Caco-2 (cell line): ENCODE data around the gene RAP1GAP2. TPM values are rescaled to one million over a fixed set of nuclear protein-coding genes. Genes with fewer than 3 reads are reported as not detected.

Experiments used
- BruUV-seq: library from RNA; stranded (reverse); fragments of 400-500 nt; replicated peaks from 2 replicates; lab custom pipeline; 2021; lab: Mats Ljungman, UMichigan
- CTCF ChIA-PET: fragments of 300-600 bp; sonication (Branson Sonifier 250); formaldehyde crosslinking; loops from one replicate; lab custom pipeline; 2022; ENCODE audit warnings: antibody characterized with exemption; lab: Charles Lee
- POLR2A ChIA-PET: fragments of 300-600 bp; sonication (Branson Sonifier 250); formaldehyde crosslinking; loops from one replicate; lab custom pipeline; 2022; ENCODE audit warnings: antibody characterized with exemption; lab: Charles Lee
- DNase-seq, 2 experiments: peaks; one replicate each; pipeline versions ENCODE4 v3.0.0 to v3.0.0-alpha.2; 2020 to 2022
- H3K27me3 ChIP-seq: replicated peaks from 2 replicates; pipeline ENCODE4 v1.6.0; 2011; ENCODE audit warnings: low read length; ENCODE audit not compliant: control insufficient read depth, insufficient read depth
- H3K36me3 ChIP-seq: 2 replicates; pipeline ENCODE4 v1.5.1; 2011; ENCODE audit warnings: low read length; ENCODE audit not compliant: control insufficient read depth, insufficient read depth
- H3K4me1 ChIP-seq: fragments of 250-450 bp; sonication (Bioruptor Pico); 2 replicates; pipeline ENCODE4 v1.5.1; 2020; ENCODE audit warnings: mild to moderate bottlenecking
- H3K4me3 ChIP-seq: 2 replicates; pipeline ENCODE4 v1.5.1; 2011; ENCODE audit warnings: low read depth, mild to moderate bottlenecking, control low read depth, low read length
- H3K9me3 ChIP-seq: fragments of 250-450 bp; sonication (Bioruptor Pico); 2 replicates; pipeline ENCODE4 v1.5.1; 2020; ENCODE audit warnings: mild to moderate bottlenecking, moderate library complexity
- H3K27ac Mint-ChIP-seq: one replicate; pipeline ENCODE4 v1.8.0; 2022; ENCODE audit warnings: mixed read lengths; ENCODE audit not compliant: unreplicated experiment
- H3K27me3 Mint-ChIP-seq: one replicate; pipeline ENCODE4 v1.8.0; 2022; ENCODE audit warnings: mixed read lengths; ENCODE audit not compliant: insufficient read depth, unreplicated experiment
- H3K36me3 Mint-ChIP-seq: one replicate; pipeline ENCODE4 v1.8.0; 2022; ENCODE audit warnings: mild to moderate bottlenecking, mixed read lengths; ENCODE audit not compliant: insufficient read depth, unreplicated experiment
- H3K4me1 Mint-ChIP-seq: one replicate; pipeline ENCODE4 v1.8.0; 2022; ENCODE audit warnings: low read depth, mixed read lengths; ENCODE audit not compliant: unreplicated experiment
- H3K4me3 Mint-ChIP-seq: one replicate; pipeline ENCODE4 v1.8.0; 2022; ENCODE audit warnings: mild to moderate bottlenecking, moderate library complexity, mixed read lengths; ENCODE audit not compliant: unreplicated experiment
- H3K9me3 Mint-ChIP-seq: one replicate; pipeline ENCODE4 v1.8.0; 2022; ENCODE audit warnings: mixed read lengths; ENCODE audit not compliant: unreplicated experiment
- CTCF ChIP-seq, 2 experiments: fragments of 200-600 bp in 1 of 2; IDR thresholded peaks; 1 replicate in 1 of 2; 2 replicates in 1 of 2; pipeline versions ENCODE4 v1.5.1 to v1.8.0; 2011 to 2022; ENCODE audit warnings: antibody characterized with exemption in 1 of 2, control low read depth in 1 of 2, inconsistent platforms in 1 of 2, low read depth in 1 of 2, low read length in 1 of 2, mild to moderate bottlenecking in 1 of 2, moderate library complexity in 1 of 2; ENCODE audit not compliant: insufficient read depth in 1 of 2, severe bottlenecking in 1 of 2, unreplicated experiment in 1 of 2
- intact Hi-C: fragments of 100-400 bp; cut with micrococcal nuclease; formaldehyde crosslinking; loops from one replicate; pipeline ENCODE4 v1.10.0; 2022; ENCODE audit not compliant: unreplicated experiment
- total RNA-seq: library from RNA; stranded (reverse); gene quantifications from 2 replicates; pipeline ENCODE4 v1.2.3, GENCODE V29; 2022

RAP1GAP2 gene
- total RNA-seq, 1 experiment from 2014 or later: 45.3 TPM

GRCh38 chr17:2903193-2903974, 107.1 kb downstream of the RAP1GAP2 start:
- H3K27me3 ChIP-seq: no peaks in the 10 kb centered on the region
- intact Hi-C loops: loop anchor here (5.0 kb wide), 1 partner anchor 51 kb away; no protein-coding TSS in a partner anchor
- no peak overlapping the region for H3K4me3 Mint-ChIP-seq

GRCh38 chr17:2904135-2904534, 107.9 kb downstream of the RAP1GAP2 start:
- TF ChIP-seq CTCF (IDR thresholded peaks at IDR 0.05; ENCODE audit: insufficient read depth in 1 of 2, low read depth in 1 of 2, low read length in 1 of 2, severe bottlenecking in 1 of 2, unreplicated experiment in 1 of 2): no peak
- H3K27me3 Mint-ChIP-seq: no peaks in the 10 kb centered on the region
- POLR2A ChIA-PET: no interaction called here
- no peak for DNase-seq
- H3K4me3 ChIP-seq: no peak overlapping the region
- H3K4me1 ChIP-seq: peaks cover 24% of the 10 kb centered on the region
- 0 out of 2 replicates have a peak, but pooled peaks cover 7% of the 10 kb centered on the region for H3K9me3 ChIP-seq
- H3K36me3 Mint-ChIP-seq: peaks cover 24% of the 10 kb centered on the region
- no peaks in the 10 kb centered on the region for H3K27me3 ChIP-seq
- CTCF ChIA-PET: no interaction called here
- no TSS peak for BruUV-seq
- H3K9me3 Mint-ChIP-seq: no peaks in the 10 kb centered on the region
- intact Hi-C loops: loop anchor here (5.0 kb wide), 1 partner anchor 52 kb away; no protein-coding TSS in a partner anchor
- H3K4me3 Mint-ChIP-seq: no peak overlapping the region
- H3K4me1 Mint-ChIP-seq: peaks cover 9% of the 10 kb centered on the region
- no peak overlapping the region for H3K27ac Mint-ChIP-seq
- H3K36me3 ChIP-seq: peaks cover 1% of the 10 kb centered on the region

More at GRCh38 chr17:2903193-2903974, 107.1 kb downstream of the RAP1GAP2 start:
- ChIA-PET CTCF (interaction anchor here (0.6 kb wide), 1 partner anchor 130 kb away, joined by 6 read pairs; no protein-coding TSS in a partner anchor), POLR2A (no interaction called here)
- no peaks in the 10 kb centered on the region for H3K9me3 Mint-ChIP-seq
- H3K36me3 ChIP-seq: peaks cover 1% of the 10 kb centered on the region
- DNase-seq: no peak
- peaks cover 27% of the 10 kb centered on the region for H3K36me3 Mint-ChIP-seq
- no peak for TF ChIP-seq CTCF (IDR thresholded peaks at IDR 0.05; ENCODE audit: insufficient read depth in 1 of 2, low read depth in 1 of 2, low read length in 1 of 2, severe bottlenecking in 1 of 2, unreplicated experiment in 1 of 2)
- H3K27me3 Mint-ChIP-seq: no peaks in the 10 kb centered on the region
- peaks cover 15% of the 10 kb centered on the region for H3K4me1 Mint-ChIP-seq
- 0 out of 2 replicates have a peak, but pooled peaks cover 7% of the 10 kb centered on the region for H3K9me3 ChIP-seq
- no TSS peak for BruUV-seq
- H3K4me3 ChIP-seq: no peak overlapping the region
- H3K4me1 ChIP-seq: peaks cover 30% of the 10 kb centered on the region
- peak overlapping the region; percentile 3 for H3K27ac Mint-ChIP-seq

GRCh38 chr17:2905269-2905668, 109.0 kb downstream of the RAP1GAP2 start:
- no peak overlapping the region for H3K4me3 ChIP-seq
- Mint-ChIP-seq H3K4me1 (peaks cover 9% of the 10 kb centered on the region), H3K9me3 (no peaks in the 10 kb centered on the region), H3K36me3 (peaks cover 21% of the 10 kb centered on the region), H3K4me3 (no peak overlapping the region), H3K27me3 (no peaks in the 10 kb centered on the region), H3K27ac (no peak overlapping the region)
- H3K4me1 ChIP-seq: peaks cover 13% of the 10 kb centered on the region
- intact Hi-C loops: no loop called here
- POLR2A ChIA-PET: no interaction called here
- BruUV-seq: no TSS peak
- peaks cover 1% of the 10 kb centered on the region for H3K36me3 ChIP-seq
- 0 out of 2 replicates have a peak, but pooled peaks cover 7% of the 10 kb centered on the region for H3K9me3 ChIP-seq
- TF ChIP-seq CTCF (IDR thresholded peaks at IDR 0.05; ENCODE audit: insufficient read depth in 1 of 2, low read depth in 1 of 2, low read length in 1 of 2, severe bottlenecking in 1 of 2, unreplicated experiment in 1 of 2): no peak
- no peaks in the 10 kb centered on the region for H3K27me3 ChIP-seq
- no peak for DNase-seq
- CTCF ChIA-PET: no interaction called here
